ENCODE data around the gene VWC2L.
A peak's percentile ranks its signal among the peaks of the same experiment; 100 is the strongest.

VWC2L gene

GRCh38 chr2:214410918-214411554, at the start of gene VWC2L:
Gene VWC2L, plus strand, starts transcription at chr2:214411054. Its CDS starts 3,140 bp downstream, at chr2:214414194.
- DNase-seq, result peak; percentile 85

- no peak for DNase-seq
Observed at GRCh38 chr2:214361116-214361515, 49.7 kb upstream of the VWC2L start.

DNA sequence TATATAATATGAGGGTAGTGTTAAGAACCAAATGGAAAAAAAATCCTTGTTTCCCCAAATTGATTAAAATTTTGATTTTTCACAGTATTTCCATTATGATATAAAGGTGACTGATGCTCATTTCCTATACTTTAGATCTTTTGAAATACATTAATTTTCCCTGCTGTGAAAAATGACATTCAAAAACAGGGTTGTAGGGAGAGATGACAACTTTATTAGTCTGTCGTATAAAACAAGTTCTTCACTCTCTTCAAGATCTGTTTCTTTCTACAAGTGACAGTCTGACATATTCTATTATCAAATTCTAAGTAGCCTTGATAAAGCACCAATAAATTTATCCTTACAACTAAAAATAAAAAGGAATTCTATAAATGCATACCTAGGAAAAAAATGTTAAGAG, 45.3 kb upstream of the VWC2L start:
- no peak for DNase-seq

GRCh38 chr2:214367171-214367570, 43.7 kb upstream of the VWC2L start:
- DNase-seq, result no peak

- DNase-seq, result no peak
Observed at GRCh38 chr2:214376618-214377285, 34.1 kb upstream of the VWC2L start.

DNA sequence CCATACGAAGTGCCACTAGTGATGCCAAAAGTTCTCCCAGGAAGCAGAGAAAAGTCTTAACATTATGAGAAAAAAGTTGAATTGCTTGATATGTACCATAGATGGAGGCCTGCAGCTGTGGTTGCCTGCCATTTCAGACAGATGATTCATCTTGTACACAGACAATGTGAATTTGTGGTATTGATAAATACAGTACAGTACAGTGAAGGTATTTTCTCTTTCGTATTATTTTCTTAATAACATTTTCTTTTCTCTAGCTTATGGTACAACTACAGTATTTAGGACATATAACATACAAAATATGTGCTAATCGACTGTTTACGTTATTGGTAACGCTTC, 33.6 kb upstream of the VWC2L start:
- no peak for DNase-seq

- no peak for DNase-seq
Observed at GRCh38 chr2:214378455-214379103, 32.3 kb upstream of the VWC2L start.

GRCh38 chr2:214379227-214379626, 31.6 kb upstream of the VWC2L start:
- DNase-seq, result no peak

- DNase-seq, result no peak
Observed at GRCh38 chr2:214380681-214381080, 30.2 kb upstream of the VWC2L start.

GRCh38 chr2:214382229-214382628, 28.6 kb upstream of the VWC2L start:
- DNase-seq, result no peak

- no peak for DNase-seq
Observed at GRCh38 chr2:214386720-214387119, 24.1 kb upstream of the VWC2L start.

- DNase-seq, result no peak
Observed at GRCh38 chr2:214389334-214389733, 21.5 kb upstream of the VWC2L start.

DNA sequence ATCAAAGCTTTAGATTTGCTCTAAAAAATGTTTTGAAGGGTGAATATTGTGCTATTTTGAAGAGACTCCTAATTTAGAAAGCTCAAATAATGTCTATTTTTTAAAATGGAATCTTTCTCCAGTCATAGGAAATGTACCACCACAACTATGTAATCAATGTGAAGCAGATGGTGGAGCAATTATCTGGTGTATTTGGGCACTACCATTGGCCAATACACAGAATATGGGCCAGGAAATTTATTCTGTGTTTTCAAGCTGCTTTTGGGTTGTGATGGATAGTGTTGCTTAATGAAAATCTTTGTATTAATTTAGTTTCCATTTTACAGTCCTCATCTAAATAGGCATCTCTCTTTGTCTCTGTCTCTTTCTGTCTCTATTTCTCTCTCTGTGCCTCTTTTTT, 17.1 kb upstream of the VWC2L start:
- no peak for DNase-seq

GRCh38 chr2:214395040-214395439, 15.8 kb upstream of the VWC2L start:
- DNase-seq, result no peak

- DNase-seq, result no peak
Observed at GRCh38 chr2:214401580-214401979, 9.3 kb upstream of the VWC2L start.

- no peak for DNase-seq
Observed at GRCh38 chr2:214410128-214410775, 602 bp upstream of the VWC2L start.

DNA sequence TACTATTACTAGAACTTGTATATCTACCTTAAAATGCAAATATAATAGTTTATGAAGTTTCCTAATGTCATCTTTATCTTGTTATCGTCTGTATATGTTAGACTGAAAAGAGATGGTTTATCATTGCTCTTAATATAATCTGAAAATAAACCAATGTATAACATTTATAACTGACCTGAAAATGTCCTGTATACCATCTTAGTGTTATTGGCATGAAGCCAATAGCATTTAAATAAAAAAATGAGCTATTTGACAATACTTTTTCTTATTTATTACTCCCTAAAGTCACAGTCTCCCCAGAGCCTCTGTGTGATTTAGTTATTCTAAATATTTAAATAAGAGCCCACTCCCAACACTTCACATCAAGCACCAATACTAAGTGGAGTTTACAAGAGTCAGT, 1.8 kb downstream of the VWC2L start:
- no peak for DNase-seq

DNA sequence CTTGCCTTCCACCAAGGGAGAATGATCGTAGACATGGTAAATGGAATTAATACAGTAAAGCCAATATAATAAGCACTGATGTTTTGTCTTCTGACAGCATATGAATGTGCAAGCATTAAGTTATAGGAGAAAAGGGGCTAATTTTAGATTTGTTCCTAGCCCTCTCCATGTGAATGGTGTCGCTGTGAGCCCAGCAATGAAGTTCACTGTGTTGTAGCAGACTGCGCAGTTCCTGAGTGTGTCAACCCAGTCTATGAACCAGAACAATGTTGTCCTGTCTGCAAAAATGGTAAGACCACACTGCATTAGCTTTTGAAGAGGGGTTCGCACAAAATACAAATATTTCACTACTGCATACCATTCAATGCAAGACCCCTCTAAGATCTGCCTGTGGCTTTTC, 25.6 kb downstream of the VWC2L start:
- no peak for DNase-seq

DNA sequence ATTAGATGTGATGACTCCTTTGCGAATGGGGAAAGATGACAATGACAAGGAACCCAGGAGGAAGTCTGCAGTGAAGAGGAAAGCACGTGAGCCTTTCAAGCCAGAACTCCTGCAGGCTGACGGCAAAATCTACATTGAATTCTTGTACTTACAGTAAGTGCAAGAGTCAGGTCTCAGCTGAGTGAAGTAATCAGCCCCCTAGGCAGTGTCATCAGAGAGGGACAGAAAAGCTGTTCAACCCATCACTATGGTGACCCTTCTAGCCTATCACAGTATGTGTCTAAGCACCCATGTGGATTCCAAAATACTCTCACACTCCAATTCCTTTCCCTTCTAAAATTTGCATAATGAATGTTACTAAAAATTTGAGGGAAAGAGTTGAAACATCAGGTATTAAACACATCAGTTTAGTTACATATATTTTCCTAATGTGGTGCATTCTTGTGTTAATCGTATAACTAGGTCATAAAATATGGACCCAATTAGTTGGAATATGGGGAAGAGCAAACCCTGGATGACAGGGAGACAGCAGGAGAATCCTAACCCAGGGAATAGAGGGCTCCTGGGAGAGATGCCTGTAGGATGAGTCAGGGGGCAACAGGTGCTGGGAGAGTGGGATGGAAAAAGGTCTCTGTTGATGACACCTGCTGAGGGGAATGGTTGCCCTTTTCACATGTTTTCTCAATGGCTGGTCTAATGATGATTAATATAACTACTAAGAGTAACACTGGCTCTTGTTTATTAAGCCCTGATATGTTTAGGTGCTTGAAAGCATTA, 39.5 kb downstream of the VWC2L start:
- DNase-seq, result no peak

GRCh38 chr2:214451516-214452275, 40.8 kb downstream of the VWC2L start:
- no peak for DNase-seq

- no peak for DNase-seq
Observed at GRCh38 chr2:214465363-214466146, 54.7 kb downstream of the VWC2L start.

DNA sequence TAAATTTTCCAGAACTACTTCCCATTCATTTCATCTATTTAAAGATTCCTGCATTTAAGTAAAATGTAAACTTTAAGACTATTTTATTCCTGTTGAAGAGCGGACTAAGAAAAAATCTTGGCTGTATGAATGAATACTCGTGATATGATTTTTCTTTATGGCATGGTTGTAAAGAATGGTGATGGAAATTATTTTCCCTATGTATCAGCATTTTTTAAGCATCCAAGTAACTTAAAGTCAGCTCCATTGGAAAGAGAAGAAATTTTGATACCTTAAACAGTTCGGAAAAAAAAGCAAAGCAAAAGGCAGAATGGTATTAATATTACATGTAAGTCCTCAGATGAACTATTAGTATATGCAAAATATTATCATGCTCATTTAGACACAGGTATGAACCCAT, 58.9 kb downstream of the VWC2L start:
- no peak for DNase-seq

Data from femur (tissue), 1 donor.